Neural cell (in vitro differentiated cells): Measurements from ENCODE around the gene PGS1. TPM values are rescaled to one million over a fixed set of nuclear protein-coding genes. Genes with fewer than 3 reads are reported as not detected.

Source experiments
- H2AFZ ChIP-seq: fragments of 200-600, 300-800 bp; sonication (generic), shearing (Covaris generic); 2 replicates; pipeline ENCODE4 v1.6.0; 2014; ENCODE audit warnings: low read depth, mild to moderate bottlenecking, antibody characterized with exemption, low read length, moderate library complexity
- H3F3A ChIP-seq: fragments of 200-600 bp; shearing (Covaris generic); 2 replicates; pipeline ENCODE4 v1.6.1; 2016; ENCODE audit warnings: mild to moderate bottlenecking, moderate library complexity, mixed read lengths, antibody characterized with exemption, low read length; ENCODE audit not compliant: insufficient read depth, poor library complexity, severe bottlenecking
- H3K27ac ChIP-seq: fragments of 200-600, 300-800 bp; sonication (generic), shearing (Covaris generic); 2 replicates; pipeline ENCODE4 v1.5.1; 2014; ENCODE audit warnings: mild to moderate bottlenecking, low read length, moderate library complexity
- H3K27me3 ChIP-seq: fragments of 300-800, 200-600 bp; sonication (generic), shearing (Covaris generic); 2 replicates; pipeline ENCODE4 v1.6.0; 2014; ENCODE audit warnings: mild to moderate bottlenecking, low read depth, low read length, moderate library complexity; ENCODE audit not compliant: insufficient read depth
- H3K36me3 ChIP-seq: fragments of 300-800, 200-600 bp; sonication (generic), shearing (Covaris generic); 2 replicates; pipeline ENCODE4 v1.5.1; 2014; ENCODE audit warnings: mild to moderate bottlenecking, antibody characterized with exemption, low read length, moderate library complexity; ENCODE audit not compliant: insufficient read depth
- H3K4me2 ChIP-seq: fragments of 300-800, 200-600 bp; sonication (generic), shearing (Covaris generic); 2 replicates; pipeline ENCODE4 v1.6.0; 2014; ENCODE audit warnings: mild to moderate bottlenecking, low read length
- H3K4me3 ChIP-seq: fragments of 300-800, 200-600 bp; sonication (generic), shearing (Covaris generic); 2 replicates; pipeline ENCODE4 v1.5.1; 2014; ENCODE audit warnings: mild to moderate bottlenecking, low read length, moderate library complexity
- H3K79me2 ChIP-seq: fragments of 200-600 bp; shearing (Covaris generic); replicated peaks from 2 replicates; pipeline ENCODE4 v1.6.0; 2014; ENCODE audit warnings: mild to moderate bottlenecking, low read length, moderate library complexity; ENCODE audit not compliant: insufficient read depth
- H3K9ac ChIP-seq: fragments of 300-800, 200-600 bp; sonication (generic), shearing (Covaris generic); 2 replicates; pipeline ENCODE4 v1.6.1; 2016; ENCODE audit warnings: mild to moderate bottlenecking, low read length, mixed read lengths
- H3K9me2 ChIP-seq: fragments of 200-600 bp; shearing (Covaris generic); 2 replicates; pipeline ENCODE4 v1.6.1; 2016; ENCODE audit warnings: mild to moderate bottlenecking, low read length, mixed read lengths; ENCODE audit not compliant: insufficient read depth
- H3K9me3 ChIP-seq: fragments of 200-600, 300-800 bp; sonication (generic), shearing (Covaris generic); 2 replicates; pipeline ENCODE4 v1.6.1; 2016; ENCODE audit warnings: mild to moderate bottlenecking, mixed run types, low read length, moderate library complexity, mixed read lengths
- H4K20me1 ChIP-seq: fragments of 200-600 bp; shearing (Covaris generic); 2 replicates; pipeline ENCODE4 v1.6.1; 2016; ENCODE audit warnings: mild to moderate bottlenecking, mixed run types; ENCODE audit not compliant: insufficient read depth
- CTCF ChIP-seq: fragments of 450-650 bp; IDR thresholded peaks from 2 replicates; pipeline ENCODE4 v1.5.1; 2014; ENCODE audit warnings: antibody characterized with exemption, mild to moderate bottlenecking, moderate library complexity; ENCODE audit not compliant: poor library complexity, severe bottlenecking
- MXI1 ChIP-seq: fragments of 450-650 bp; conservative IDR thresholded peaks from 2 replicates; pipeline ENCODE4 v1.6.1; 2014; ENCODE audit warnings: antibody characterized with exemption, mild to moderate bottlenecking; ENCODE audit not compliant: poor library complexity, severe bottlenecking
- polyA plus RNA-seq: library from polyadenylated mRNA; depleted of rRNA; stranded (reverse); fragments of >200 nt; gene quantifications from 2 replicates; pipeline ENCODE4 v1.2.3, GENCODE V29; 2014

The PGS1 gene
- polyA plus RNA-seq, 1 donor from 2014 or later, result 65.7 TPM

- Histone ChIP-seq H3K27ac (no peak overlapping the region), H3K4me2 (no peak overlapping the region), H4K20me1 (no peaks in the 10 kb centered on the region), H2AFZ (no peak overlapping the region), H3K79me2 (no peaks in the 10 kb centered on the region), H3F3A (no peaks in the 10 kb centered on the region), H3K36me3 (no peaks in the 10 kb centered on the region), H3K4me3 (no peak overlapping the region), H3K27me3 (no peaks in the 10 kb centered on the region), H3K9ac (no peak overlapping the region), H3K9me3 (no peaks in the 10 kb centered on the region), H3K9me2 (no peaks in the 10 kb centered on the region)
- TF ChIP-seq CTCF, result no peak
Observed at GRCh38 chr17:78332991-78333390, 45.5 kb upstream of the PGS1 start.

- Histone ChIP-seq H2AFZ (no peak overlapping the region), H3K4me3 (no peak overlapping the region), H3K79me2 (no peaks in the 10 kb centered on the region), H3K27me3 (no peaks in the 10 kb centered on the region), H3F3A (no peaks in the 10 kb centered on the region), H3K27ac (no peak overlapping the region), H3K9ac (no peak overlapping the region), H3K4me2 (no peak overlapping the region), H3K36me3 (no peaks in the 10 kb centered on the region), H3K9me3 (no peaks in the 10 kb centered on the region), H4K20me1 (no peaks in the 10 kb centered on the region), H3K9me2 (no peaks in the 10 kb centered on the region)
- no peak for TF ChIP-seq MXI1
Observed at GRCh38 chr17:78335209-78335608, 43.2 kb upstream of the PGS1 start.

GRCh38 chr17:78337244-78338109 is 41.0 kb upstream of the PGS1 start:
- no peaks in the 10 kb centered on the region for H3K79me2 ChIP-seq
- H3K9ac ChIP-seq, result no peak overlapping the region
- H3K27ac ChIP-seq, result no peak overlapping the region
- no peaks in the 10 kb centered on the region for H3F3A ChIP-seq
- no peak overlapping the region for H3K4me2 ChIP-seq
- H3K36me3 ChIP-seq, result no peaks in the 10 kb centered on the region
- H2AFZ ChIP-seq, result no peak overlapping the region
- peaks cover 5% of the 10 kb centered on the region for H3K27me3 ChIP-seq
- no peak for TF ChIP-seq CTCF
- H3K9me2 ChIP-seq, result no peaks in the 10 kb centered on the region
- no peak overlapping the region for H3K4me3 ChIP-seq
- no peaks in the 10 kb centered on the region for H3K9me3 ChIP-seq
- H4K20me1 ChIP-seq, result no peaks in the 10 kb centered on the region
